Heart right ventricle (tissue), 16 donors: ENCODE measurements around the gene TAF8. TPM values are rescaled to one million over a fixed set of nuclear protein-coding genes. Genes with fewer than 3 reads are reported as not detected.
A peak's percentile ranks its signal among the peaks of the same experiment; 100 is the strongest.

Source experiments
- ATAC-seq, 8 donors: fragments of 200-7000 bp; cut with Tn5 transposase; one replicate each; pipeline ENCODE4 v1.9.1; 2020; ENCODE audit warnings: mild to moderate bottlenecking in 8 of 8, moderate library complexity in 8 of 8, moderate number of reproducible peaks in 1 of 8
- DNase-seq, 2 donors: peaks; one replicate each; pipeline ENCODE4 v3.0.0-alpha.2; 2020
- H3K27ac ChIP-seq, 10 donors: fragments of 200-600 bp; sonication (generic) in 2 of 10; one replicate each; pipeline versions ENCODE4 v1.5.0 to v1.8.0; 2020 to 2022; ENCODE audit warnings: mild to moderate bottlenecking in 3 of 10
- H3K27me3 ChIP-seq, 7 donors: fragments of 200-600 bp; one replicate each; pipeline ENCODE4 v1.8.0; 2021 to 2022; ENCODE audit warnings: mild to moderate bottlenecking in 2 of 7
- H3K36me3 ChIP-seq, 9 donors: fragments of 200-600 bp; sonication (generic) in 1 of 9; one replicate each; pipeline versions ENCODE4 v1.5.0 to v1.8.0; 2020 to 2022; ENCODE audit warnings: mild to moderate bottlenecking in 2 of 9
- H3K4me1 ChIP-seq, 9 donors: fragments of 200-600 bp; sonication (generic) in 1 of 9; one replicate each; pipeline versions ENCODE4 v1.5.0 to v1.8.0; 2020 to 2022; ENCODE audit warnings: mild to moderate bottlenecking in 4 of 9
- H3K4me3 ChIP-seq, 10 donors: fragments of 200-600 bp; sonication (generic) in 2 of 10; one replicate each; pipeline versions ENCODE4 v1.5.0 to v1.8.0; 2020 to 2022; ENCODE audit warnings: mild to moderate bottlenecking in 7 of 10, moderate library complexity in 2 of 10
- H3K9me3 ChIP-seq, 11 donors: fragments of 200-600 bp in 10 of 11; sonication (generic) in 2 of 11; one replicate each; pipeline versions ENCODE4 v1.5.0 to v1.8.0; 2013 to 2022; ENCODE audit warnings: mild to moderate bottlenecking in 2 of 11, control low read depth in 1 of 11, moderate library complexity in 1 of 11
- WGBS, 2 donors: extraction: QIAGEN DNeasy Blood & Tissue Kit; methylation state at CpG; one replicate each; pipeline ENCODE4 v1.1.7; 2013; ENCODE audit warnings: inconsistent platforms in 1 of 2; 5-methylcytosine and 5-hydroxymethylcytosine counted together
- intact Hi-C, 10 donors: fragments of 100-400 bp; cut with DNase I; formaldehyde crosslinking; loops; one replicate each; pipeline versions ENCODE4 v1.11.1 to v1.14.2; 2022
- polyA plus RNA-seq, 2 donors: library from polyadenylated mRNA; stranded (reverse); fragments of 200-250 nt; gene quantifications; one replicate each; pipeline ENCODE4 v1.2.3, GENCODE V29; 2013
- total RNA-seq, 10 donors: library from RNA; stranded (reverse); fragmentation: NEBNext Ultra II Directional in 3 of 10; extraction: Animal tissue kit (Norgen Biotek cat#: 25700) in 3 of 10; gene quantifications; one replicate each; pipeline versions ENCODE4 v1.2.1 to v1.2.4, GENCODE V29; 2021 to 2023
- TF ChIP-seq, protein P1 (sequence below), 9 donors: fragments of 200-600 bp; sonication (generic) in 2 of 9; IDR thresholded peaks; one replicate each; pipeline versions ENCODE4 v1.5.0 to v1.8.0; 2021 to 2022; ENCODE audit warnings: antibody characterized with exemption in 9 of 9, mild to moderate bottlenecking in 5 of 9, moderate library complexity in 1 of 9
- donor health status: Arrhythmogenic right ventricular cardiomyopathy.
- donor health status: ischemic (EF 13 %, LVEDD 7.1; RV severe dilation, severe dysfunction).
- donor health status: healthy with polysubstance abuse.
- donor health status: DM: no; HTN: yes; CAD: no.
- donor health status: DM: no; HTN: no; CAD: no.
- donor health status: ischemic (EF 25% LVEDD 6.9; RV normal size, moderate dysfunction).
- donor health status: ischemic (EF 25% LVEDD 5.7; RV mildly dilated, moderate dysfunction).
- donor health status: healthy.
- donor health status: DM: yes; HTN: yes; CAD: no.
- donor health status: Ischemic cardiomyopathy.
- donor health status: ischemic (EF 35%, LVEDD 5.7; RV mildly dilated, moderate dysfunction).
- donor health status: nonischemic (EF 11% LVEDD 7.7; RV severe dilation, severe dysfunction).
- donor health status: DM: yes; HTN: yes; CAD: no.
- donor health status: PGD.
- donor health status: ischemic (EF 29% LVEDD 5.4; RV normal size, mild dysfunction).
- donor health status: nonischemic (EF 23%, LVEDD 6.1; RV moderate dilation, normal function).

The TAF8 gene
- total and polyA plus RNA-seq, 12 donors, result 15.2 to 38.1 (median 30.1) TPM

DNA sequence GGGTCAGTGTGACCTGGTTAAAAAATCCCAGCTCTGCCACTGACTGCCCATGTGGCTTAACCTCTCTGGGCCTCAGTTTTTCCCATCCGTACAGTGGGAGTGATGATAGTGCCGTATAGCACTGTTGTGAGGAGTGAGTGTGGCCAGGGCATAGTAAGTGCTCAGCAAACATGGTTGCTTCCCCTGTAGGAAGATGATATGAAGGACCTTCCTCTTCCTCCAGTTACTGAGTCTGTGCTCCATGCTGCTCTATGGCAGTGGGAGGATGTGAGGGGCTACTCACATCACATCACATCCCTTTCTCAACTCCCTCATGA is 79.0 kb downstream of the TAF8 start:
- intact Hi-C loops, result no loop called here
- ATAC-seq, result peak in 3 of 8 donors; percentile 6 to 26 (median 18)
- Histone ChIP-seq H3K4me1 (peaks cover 0 to 21% (median 2%) of the 10 kb centered on the region in 9 donors), H3K4me3 (no peak overlapping the region), H3K9me3 (no peaks in the 10 kb centered on the region), H3K36me3 (no peaks in the 10 kb centered on the region), H3K27me3 (no peaks in the 10 kb centered on the region), H3K27ac (peak overlapping the region in 2 of 10 donors; percentile 7 to 26)
- TF ChIP-seq, protein P1, sequence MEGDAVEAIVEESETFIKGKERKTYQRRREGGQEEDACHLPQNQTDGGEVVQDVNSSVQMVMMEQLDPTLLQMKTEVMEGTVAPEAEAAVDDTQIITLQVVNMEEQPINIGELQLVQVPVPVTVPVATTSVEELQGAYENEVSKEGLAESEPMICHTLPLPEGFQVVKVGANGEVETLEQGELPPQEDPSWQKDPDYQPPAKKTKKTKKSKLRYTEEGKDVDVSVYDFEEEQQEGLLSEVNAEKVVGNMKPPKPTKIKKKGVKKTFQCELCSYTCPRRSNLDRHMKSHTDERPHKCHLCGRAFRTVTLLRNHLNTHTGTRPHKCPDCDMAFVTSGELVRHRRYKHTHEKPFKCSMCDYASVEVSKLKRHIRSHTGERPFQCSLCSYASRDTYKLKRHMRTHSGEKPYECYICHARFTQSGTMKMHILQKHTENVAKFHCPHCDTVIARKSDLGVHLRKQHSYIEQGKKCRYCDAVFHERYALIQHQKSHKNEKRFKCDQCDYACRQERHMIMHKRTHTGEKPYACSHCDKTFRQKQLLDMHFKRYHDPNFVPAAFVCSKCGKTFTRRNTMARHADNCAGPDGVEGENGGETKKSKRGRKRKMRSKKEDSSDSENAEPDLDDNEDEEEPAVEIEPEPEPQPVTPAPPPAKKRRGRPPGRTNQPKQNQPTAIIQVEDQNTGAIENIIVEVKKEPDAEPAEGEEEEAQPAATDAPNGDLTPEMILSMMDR (IDR thresholded peaks at IDR 0.05), result no peak
- WGBS, 2 donors, result 73 to 84% methylated on average over 2 of the region's 2 CpGs
- DNase-seq, result no peak

- no peak for DNase-seq
- TF ChIP-seq, protein P1 (IDR thresholded peaks at IDR 0.05), result no peak
- no peak overlapping the region for H3K4me3 ChIP-seq
- intact Hi-C loops, result no loop called here
- 83 to 89% methylated on average over 11 of the region's 11 CpGs for WGBS, 2 donors
- no peaks in the 10 kb centered on the region for H3K36me3 ChIP-seq
- peaks cover 0 to 18% (median 0%) of the 10 kb centered on the region in 9 donors for H3K4me1 ChIP-seq
- no peak for ATAC-seq
- no peaks in the 10 kb centered on the region for H3K9me3 ChIP-seq
- H3K27ac ChIP-seq, result no peak overlapping the region
- H3K27me3 ChIP-seq, result no peaks in the 10 kb centered on the region
Measured at GRCh38 chr6:42131531-42131930, 81.2 kb downstream of the TAF8 start.

DNA sequence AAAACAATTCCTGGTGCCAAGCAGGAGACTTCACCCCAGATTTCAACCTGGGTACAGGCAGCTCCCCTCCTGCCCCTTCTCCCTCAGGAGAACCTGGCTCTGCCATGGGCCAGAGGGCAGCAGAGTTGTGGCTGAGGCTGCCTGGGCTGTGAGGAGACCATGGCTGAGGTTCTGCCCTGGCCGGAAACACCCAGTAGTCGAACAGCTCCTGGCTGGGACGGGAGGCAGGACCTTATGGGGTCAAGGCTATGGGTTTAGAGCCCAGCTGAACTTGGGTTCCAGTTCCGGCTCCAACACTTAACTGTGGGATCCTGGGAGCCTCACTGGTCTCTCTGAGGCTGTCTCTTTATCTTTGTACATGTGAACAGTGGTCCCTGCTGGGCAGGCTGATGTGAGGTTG is 83.6 kb downstream of the TAF8 start:
- Histone ChIP-seq H3K4me3 (no peak overlapping the region), H3K9me3 (no peaks in the 10 kb centered on the region), H3K4me1 (peaks cover 0 to 12% (median 0%) of the 10 kb centered on the region in 9 donors), H3K36me3 (no peaks in the 10 kb centered on the region), H3K27me3 (no peaks in the 10 kb centered on the region), H3K27ac (no peak overlapping the region)
- intact Hi-C loops, result no loop called here
- DNase-seq (no peak), ATAC-seq (no peak)
- 92 to 96% methylated on average over 4 of the region's 4 CpGs for WGBS, 2 donors
- TF ChIP-seq, protein P1 (IDR thresholded peaks at IDR 0.05), result no peak

GRCh38 chr6:42135161-42135560 is 84.8 kb downstream of the TAF8 start:
- Histone ChIP-seq H3K4me1 (no peaks in the 10 kb centered on the region), H3K4me3 (no peak overlapping the region), H3K27ac (no peak overlapping the region), H3K36me3 (no peaks in the 10 kb centered on the region), H3K27me3 (no peaks in the 10 kb centered on the region), H3K9me3 (no peaks in the 10 kb centered on the region)
- DNase-seq (no peak), ATAC-seq (no peak)
- 88 to 90% methylated on average over 12 of the region's 12 CpGs for WGBS, 2 donors
- TF ChIP-seq, protein P1 (IDR thresholded peaks at IDR 0.05), result no peak
- intact Hi-C loops, result no loop called here
